Measurements from ENCODE around the gene TRIM67.

DNA sequence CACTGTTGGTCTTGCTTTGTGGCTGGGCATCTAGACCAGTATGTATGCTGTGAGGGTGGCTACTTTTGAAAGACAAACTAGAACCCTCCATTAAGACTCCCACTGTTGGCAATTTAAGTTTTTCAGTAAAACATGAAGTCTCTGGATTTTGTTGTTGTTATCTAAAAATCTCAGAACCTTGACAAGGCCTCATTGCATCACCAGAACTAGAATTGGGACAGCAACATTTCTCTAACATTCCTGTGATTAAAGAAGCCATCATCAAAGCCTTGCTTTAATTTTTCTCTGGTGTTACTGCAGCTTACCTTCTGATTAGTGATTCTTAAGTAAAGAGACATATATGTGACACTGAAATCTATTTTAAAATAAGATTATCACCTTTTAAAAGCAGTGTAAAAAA, 4.5 kb downstream of the TRIM67 start:
- TF ChIP-seq EZH2 (IDR thresholded peaks at IDR 0.05; ENCODE audit: low read depth): no peak
- TF ChIP-seq, protein P1, sequence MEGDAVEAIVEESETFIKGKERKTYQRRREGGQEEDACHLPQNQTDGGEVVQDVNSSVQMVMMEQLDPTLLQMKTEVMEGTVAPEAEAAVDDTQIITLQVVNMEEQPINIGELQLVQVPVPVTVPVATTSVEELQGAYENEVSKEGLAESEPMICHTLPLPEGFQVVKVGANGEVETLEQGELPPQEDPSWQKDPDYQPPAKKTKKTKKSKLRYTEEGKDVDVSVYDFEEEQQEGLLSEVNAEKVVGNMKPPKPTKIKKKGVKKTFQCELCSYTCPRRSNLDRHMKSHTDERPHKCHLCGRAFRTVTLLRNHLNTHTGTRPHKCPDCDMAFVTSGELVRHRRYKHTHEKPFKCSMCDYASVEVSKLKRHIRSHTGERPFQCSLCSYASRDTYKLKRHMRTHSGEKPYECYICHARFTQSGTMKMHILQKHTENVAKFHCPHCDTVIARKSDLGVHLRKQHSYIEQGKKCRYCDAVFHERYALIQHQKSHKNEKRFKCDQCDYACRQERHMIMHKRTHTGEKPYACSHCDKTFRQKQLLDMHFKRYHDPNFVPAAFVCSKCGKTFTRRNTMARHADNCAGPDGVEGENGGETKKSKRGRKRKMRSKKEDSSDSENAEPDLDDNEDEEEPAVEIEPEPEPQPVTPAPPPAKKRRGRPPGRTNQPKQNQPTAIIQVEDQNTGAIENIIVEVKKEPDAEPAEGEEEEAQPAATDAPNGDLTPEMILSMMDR (conservative IDR thresholded peaks at IDR 0.05): no peak
